D341Med (cell line): ENCODE results near the gene HERC2.
"Not testable (repeated sequence)": the region's sequence is repeated elsewhere in the genome, so short reads cannot be mapped to it uniquely, and the experiment has no call there.

Experiments
- DNase-seq: peaks from one replicate; pipeline ENCODE4 v3.0.0; 2012; ENCODE audit warnings: low spot score

HERC2 gene, protein sequence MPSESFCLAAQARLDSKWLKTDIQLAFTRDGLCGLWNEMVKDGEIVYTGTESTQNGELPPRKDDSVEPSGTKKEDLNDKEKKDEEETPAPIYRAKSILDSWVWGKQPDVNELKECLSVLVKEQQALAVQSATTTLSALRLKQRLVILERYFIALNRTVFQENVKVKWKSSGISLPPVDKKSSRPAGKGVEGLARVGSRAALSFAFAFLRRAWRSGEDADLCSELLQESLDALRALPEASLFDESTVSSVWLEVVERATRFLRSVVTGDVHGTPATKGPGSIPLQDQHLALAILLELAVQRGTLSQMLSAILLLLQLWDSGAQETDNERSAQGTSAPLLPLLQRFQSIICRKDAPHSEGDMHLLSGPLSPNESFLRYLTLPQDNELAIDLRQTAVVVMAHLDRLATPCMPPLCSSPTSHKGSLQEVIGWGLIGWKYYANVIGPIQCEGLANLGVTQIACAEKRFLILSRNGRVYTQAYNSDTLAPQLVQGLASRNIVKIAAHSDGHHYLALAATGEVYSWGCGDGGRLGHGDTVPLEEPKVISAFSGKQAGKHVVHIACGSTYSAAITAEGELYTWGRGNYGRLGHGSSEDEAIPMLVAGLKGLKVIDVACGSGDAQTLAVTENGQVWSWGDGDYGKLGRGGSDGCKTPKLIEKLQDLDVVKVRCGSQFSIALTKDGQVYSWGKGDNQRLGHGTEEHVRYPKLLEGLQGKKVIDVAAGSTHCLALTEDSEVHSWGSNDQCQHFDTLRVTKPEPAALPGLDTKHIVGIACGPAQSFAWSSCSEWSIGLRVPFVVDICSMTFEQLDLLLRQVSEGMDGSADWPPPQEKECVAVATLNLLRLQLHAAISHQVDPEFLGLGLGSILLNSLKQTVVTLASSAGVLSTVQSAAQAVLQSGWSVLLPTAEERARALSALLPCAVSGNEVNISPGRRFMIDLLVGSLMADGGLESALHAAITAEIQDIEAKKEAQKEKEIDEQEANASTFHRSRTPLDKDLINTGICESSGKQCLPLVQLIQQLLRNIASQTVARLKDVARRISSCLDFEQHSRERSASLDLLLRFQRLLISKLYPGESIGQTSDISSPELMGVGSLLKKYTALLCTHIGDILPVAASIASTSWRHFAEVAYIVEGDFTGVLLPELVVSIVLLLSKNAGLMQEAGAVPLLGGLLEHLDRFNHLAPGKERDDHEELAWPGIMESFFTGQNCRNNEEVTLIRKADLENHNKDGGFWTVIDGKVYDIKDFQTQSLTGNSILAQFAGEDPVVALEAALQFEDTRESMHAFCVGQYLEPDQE (N-terminal part only)

GRCh38 chr15:28322129-28322588 is at the start of gene HERC2:
Gene HERC2 (minus strand): TSS chr15:28322179. CDS start chr15:28321433, 746 bp downstream.
- DNase-seq = not testable (repeated sequence)

DNA sequence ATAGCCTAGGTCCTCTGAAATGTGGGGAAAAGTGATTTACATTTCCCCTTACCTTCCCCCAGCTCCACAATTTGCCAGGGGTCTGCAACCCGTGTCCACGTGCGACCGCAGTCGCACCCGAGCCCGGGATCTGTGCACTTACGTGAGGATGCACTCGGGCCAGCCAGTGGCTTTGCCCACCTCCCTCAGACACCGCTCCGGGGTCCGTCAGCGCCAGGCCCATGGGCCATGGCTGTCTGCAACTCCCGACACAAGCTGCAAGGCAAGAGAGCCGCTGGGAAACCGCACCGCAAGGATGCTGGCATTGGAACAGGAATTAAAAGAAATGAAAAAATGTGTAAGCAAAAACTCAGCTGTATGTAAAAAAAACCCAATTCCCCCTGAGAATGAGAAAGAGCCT is 43.5 kb upstream of the HERC2 start:
- DNase-seq = not testable (repeated sequence)

- not testable (repeated sequence) for DNase-seq
Observed at GRCh38 chr15:28357984-28358383, 36.0 kb upstream of the HERC2 start, which contains the start of gene GOLGA6L24. Gene GOLGA6L24 (minus strand): TSS chr15:28358084. CDS start chr15:28358023, 61 bp downstream.

GRCh38 chr15:28321358-28322078 is 461 bp downstream of the HERC2 start:
- not testable (repeated sequence) for DNase-seq

GRCh38 chr15:28319725-28320124 is 2.3 kb downstream of the HERC2 start:
- not testable (repeated sequence) for DNase-seq

DNA sequence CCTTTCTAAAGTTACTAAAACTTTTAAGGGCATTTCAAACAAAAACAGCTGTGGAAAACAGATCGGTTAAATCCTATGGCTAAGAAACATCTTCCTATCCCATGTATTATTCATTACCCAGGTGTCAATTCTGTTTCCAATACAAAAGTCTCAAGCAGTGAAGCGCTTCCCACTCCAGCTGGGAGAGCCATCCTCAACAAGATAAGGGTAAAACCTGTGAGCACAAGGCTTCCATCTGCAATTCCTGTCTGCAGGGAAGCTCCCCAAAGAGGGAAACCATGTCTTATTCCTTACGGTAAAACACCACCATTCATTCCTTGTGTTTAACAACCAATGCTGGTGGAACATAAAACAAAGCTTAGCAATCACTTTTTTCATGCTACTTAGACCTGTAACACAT is 3.2 kb downstream of the HERC2 start:
- DNase-seq = not testable (repeated sequence)

- DNase-seq = not testable (repeated sequence)
Observed at GRCh38 chr15:28318122-28318521, 3.9 kb downstream of the HERC2 start.

- DNase-seq = not testable (repeated sequence)
Observed at GRCh38 chr15:28316958-28317357, 5.0 kb downstream of the HERC2 start.

- DNase-seq = not testable (repeated sequence)
Observed at GRCh38 chr15:28310454-28310853, 11.5 kb downstream of the HERC2 start.

- DNase-seq = not testable (repeated sequence)
Observed at GRCh38 chr15:28308718-28309117, 13.3 kb downstream of the HERC2 start.

DNA sequence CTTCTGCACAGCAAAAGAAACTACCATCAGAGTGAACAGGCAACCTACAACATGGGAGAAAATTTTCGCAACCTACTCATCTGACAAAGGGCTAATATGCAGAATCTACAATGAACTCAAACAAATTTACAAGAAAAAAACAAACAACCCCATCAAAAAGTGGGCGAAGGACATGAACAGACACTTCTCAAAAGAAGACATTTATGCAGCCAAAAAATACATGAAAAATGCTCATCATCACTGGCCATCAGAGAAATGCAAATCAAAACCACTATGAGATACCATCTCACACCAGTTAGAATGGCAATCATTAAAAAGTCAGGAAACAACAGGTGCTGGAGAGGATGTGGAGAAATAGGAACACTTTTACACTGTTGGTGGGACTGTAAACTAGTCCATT is 16.3 kb downstream of the HERC2 start:
- not testable (repeated sequence) for DNase-seq

DNA sequence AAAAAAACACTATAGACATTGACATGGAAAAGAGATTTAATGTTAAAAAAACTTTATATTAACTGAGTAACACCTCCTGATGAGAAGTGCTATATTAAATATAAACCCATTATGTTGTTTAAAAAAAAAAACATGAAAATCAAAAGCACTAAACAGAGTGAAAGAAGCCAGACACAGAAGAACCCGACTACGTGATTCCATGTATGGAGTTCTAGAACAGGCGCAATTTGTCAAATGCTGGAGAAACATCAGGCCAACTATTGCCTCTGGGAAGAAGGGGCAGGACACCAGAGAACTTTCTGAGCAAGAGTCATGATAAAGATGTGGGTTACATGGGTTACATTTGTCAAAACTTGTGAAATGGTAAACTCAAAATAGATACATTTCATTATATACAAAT is 24.5 kb downstream of the HERC2 start:
- not testable (repeated sequence) for DNase-seq

GRCh38 chr15:28296814-28297213 is 25.2 kb downstream of the HERC2 start:
- DNase-seq = not testable (repeated sequence)

- not testable (repeated sequence) for DNase-seq
Observed at GRCh38 chr15:28295009-28295563, 26.9 kb downstream of the HERC2 start.

DNA sequence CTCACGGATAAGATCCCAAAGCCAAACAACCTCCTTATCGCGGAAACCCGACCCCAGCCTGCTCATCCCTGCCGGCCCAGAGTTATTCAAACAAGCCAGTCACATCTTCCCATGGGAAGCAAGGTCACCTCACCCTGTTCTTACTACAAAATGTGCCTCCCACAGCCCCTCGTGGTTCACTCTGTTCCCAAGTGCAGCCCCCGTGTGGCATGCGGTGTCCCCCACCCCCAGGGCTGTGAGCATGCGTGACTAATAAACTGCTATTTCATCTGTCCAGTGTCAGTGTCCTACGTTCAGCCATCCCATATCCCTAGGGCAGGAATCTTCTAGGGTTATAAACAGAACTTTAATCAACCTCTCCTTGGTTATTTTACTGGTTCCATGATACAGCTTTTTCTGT is 27.4 kb downstream of the HERC2 start:
- DNase-seq = not testable (repeated sequence)

DNA sequence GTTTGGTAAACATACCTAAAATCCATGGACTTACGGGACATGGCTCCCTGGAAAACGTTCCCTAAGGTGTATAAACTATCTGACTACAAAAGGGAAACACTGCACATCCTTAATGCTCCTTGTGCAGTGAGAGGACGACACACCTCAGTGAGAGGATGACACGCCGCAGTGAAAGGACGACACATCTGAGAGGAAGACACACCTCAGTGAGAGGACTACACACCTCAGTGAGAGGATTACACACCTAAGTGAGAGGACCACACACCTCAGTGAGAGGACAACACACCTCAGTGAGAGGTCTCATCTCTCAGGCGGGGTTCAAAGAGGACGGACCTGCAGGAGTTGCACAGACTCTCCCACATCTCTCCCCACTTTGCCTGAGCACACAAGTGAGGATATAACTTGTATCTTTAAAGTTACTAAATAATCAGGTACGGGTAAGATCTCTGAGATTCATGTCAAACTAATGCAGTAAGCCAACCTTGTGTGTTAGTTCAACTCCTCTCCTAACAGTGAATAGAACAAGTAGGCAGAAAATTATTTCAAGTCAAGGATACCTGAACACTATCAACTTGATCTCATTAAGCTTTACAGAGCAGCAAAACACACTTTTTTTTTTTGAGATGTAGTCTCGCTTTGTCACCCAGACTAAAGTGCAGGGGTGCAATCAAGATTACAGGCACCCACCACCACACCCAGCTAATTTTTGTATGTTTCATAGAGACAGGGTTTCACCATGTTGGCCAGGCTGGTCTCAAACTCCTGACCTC is 32.1 kb downstream of the HERC2 start:
- no peak for DNase-seq

DNA sequence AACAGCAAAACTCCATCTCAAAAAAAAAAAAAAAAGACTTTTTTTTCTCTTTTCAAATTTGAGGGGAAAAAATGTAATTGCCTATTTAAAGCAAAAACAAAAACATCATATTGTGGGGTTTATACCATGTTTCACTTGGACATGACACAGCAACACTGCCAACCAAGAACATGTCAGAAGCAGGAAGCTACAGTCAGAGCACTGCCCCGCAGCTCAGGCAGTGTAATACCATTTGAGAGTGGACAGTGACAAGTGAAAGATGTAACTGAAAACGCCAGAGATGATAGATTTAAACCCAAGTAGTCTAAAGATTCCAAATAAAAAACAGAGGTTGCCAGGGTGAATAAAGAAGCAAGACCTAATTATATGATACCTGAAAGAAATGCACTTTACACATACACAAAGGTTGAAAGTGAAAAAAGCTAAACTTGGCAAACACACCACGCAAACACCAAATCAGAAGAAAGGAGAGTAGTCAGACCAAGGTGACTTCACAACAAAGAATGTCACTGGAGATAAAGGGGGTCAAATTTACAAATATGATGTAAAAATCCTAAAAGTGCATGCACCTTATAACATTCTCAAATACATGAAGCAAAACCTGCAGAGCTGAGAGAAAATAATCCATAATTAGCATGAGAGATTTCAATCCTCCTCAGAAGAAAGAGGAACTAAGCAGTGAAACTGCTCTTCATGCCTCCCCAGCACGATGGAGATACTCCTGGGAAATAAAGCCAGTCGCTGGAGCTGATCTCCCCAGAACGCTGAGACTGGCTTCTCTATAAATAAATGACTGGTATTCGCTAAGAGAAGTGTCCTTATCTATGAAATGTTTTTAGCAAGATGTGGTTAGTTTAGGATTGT is 32.9 kb downstream of the HERC2 start:
- DNase-seq = not testable (repeated sequence)

DNA sequence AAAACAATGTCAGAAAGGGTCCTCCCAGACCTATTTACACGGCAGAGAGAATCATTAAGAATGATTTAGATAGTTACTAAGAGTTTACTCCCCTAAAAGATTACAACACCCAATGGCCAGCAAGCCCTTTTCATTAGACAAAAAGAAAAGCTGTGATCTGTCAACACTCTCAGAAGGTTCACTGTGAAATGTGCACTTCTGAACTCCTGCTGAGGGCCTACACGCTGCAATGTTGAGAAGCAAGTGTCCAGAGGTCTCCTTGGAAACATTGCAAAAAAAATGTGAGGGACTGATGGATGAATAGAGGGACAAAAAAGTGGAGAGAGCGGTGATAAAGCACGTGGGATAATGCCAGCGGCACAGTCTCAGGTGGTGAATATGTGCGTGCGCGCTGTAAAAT is 35.3 kb downstream of the HERC2 start:
- not testable (repeated sequence) for DNase-seq

DNA sequence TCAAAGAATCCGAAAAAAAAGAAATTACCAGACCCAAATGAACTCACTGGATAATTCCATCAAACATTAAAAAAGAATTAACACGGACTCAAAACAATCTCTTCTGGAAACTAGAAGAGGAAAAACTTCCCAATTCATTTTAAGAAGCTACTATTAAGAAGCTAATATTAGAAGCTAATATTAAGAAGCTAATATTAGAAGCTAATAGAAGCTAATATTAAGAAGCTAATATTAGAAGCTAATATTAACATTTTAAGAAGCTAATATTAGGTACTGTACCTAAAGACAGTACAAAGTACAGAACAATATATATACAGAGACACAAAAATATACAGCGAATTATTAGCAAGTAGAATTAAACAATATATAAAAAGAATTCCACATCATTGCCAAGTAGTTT is 35.9 kb downstream of the HERC2 start:
- no peak for DNase-seq
